Measurements from ENCODE around the gene TESK1.

DNA sequence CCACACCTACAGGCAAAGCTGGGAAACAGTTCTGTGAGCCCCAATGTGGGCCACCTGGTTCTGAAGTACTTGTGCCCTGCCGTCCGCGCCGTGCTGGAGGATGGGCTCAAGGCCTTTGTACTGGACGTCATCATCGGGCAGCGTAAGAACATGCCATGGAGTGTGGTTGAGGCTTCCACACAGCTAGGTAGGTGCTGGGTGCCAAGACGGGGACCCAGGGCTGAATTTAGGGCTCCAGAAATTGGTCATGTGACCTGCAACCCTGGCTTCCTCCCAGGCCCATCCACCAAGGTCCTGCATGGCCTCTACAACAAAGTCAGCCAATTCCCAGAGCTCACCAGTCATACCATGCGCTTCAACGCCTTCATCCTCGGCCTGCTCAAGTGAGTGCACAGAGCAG is 46.9 kb upstream of the TESK1 start:
- TF ChIP-seq YY1 (IDR thresholded peaks at IDR 0.05; ENCODE audit: low read depth) (no peak), REST (IDR thresholded peaks at IDR 0.05; ENCODE audit: low read depth) (no peak)
